H4 (cell line): ENCODE measurements around the gene GIPC3. TPM values are rescaled to one million over a fixed set of nuclear protein-coding genes. Genes with fewer than 3 reads are reported as not detected.

Experiments used
- DNase-seq: peaks from one replicate; pipeline ENCODE4 v3.0.0-alpha.2; 2015; ENCODE audit warnings: low spot score
- total RNA-seq: library from RNA; depleted of rRNA; stranded (reverse); fragments of >200 nt; shearing (Covaris generic); gene quantifications from 2 replicates; pipeline ENCODE4 v1.2.3, GENCODE V29; 2014; rRNA removed

Gene GIPC3
- total RNA-seq: not detected in 2 replicates

- DNase-seq: no peak
Measured at GRCh38 chr19:3585301-3586126, at the start of gene GIPC3. Gene GIPC3 (plus strand): TSS chr19:3585478. CDS start chr19:3585598, 120 bp downstream.

GRCh38 chr19:3535563-3535965 lies 49.7 kb upstream of the GIPC3 start:
- DNase-seq: no peak

GRCh38 chr19:3535981-3536380 lies 49.3 kb upstream of the GIPC3 start:
- no peak for DNase-seq

- DNase-seq: no peak
Measured at GRCh38 chr19:3536429-3537100, 48.7 kb upstream of the GIPC3 start.

- no peak for DNase-seq
Measured at GRCh38 chr19:3537101-3537437, 48.2 kb upstream of the GIPC3 start.

GRCh38 chr19:3537438-3538240 lies 47.6 kb upstream of the GIPC3 start:
- no peak for DNase-seq

- DNase-seq: no peak
Measured at GRCh38 chr19:3538258-3538929, 46.9 kb upstream of the GIPC3 start.

GRCh38 chr19:3538965-3539755 lies 46.1 kb upstream of the GIPC3 start, which contains the start of gene TEKTIP1:
Gene TEKTIP1 (plus strand): TSS chr19:3539174. CDS start chr19:3539178, 4 bp downstream.
- no peak for DNase-seq

GRCh38 chr19:3539756-3540118 lies 45.5 kb upstream of the GIPC3 start:
- DNase-seq: no peak

GRCh38 chr19:3543150-3544057 lies 41.9 kb upstream of the GIPC3 start:
- no peak for DNase-seq

- DNase-seq: no peak
Measured at GRCh38 chr19:3544058-3544376, 41.3 kb upstream of the GIPC3 start.

GRCh38 chr19:3544742-3545668 lies 40.3 kb upstream of the GIPC3 start:
- no peak for DNase-seq

GRCh38 chr19:3545669-3546034 lies 39.6 kb upstream of the GIPC3 start:
- DNase-seq: no peak

- DNase-seq: no peak
Measured at GRCh38 chr19:3546119-3546518, 39.2 kb upstream of the GIPC3 start.

- no peak for DNase-seq
Measured at GRCh38 chr19:3547301-3547731, 38.0 kb upstream of the GIPC3 start.

- no peak for DNase-seq
Measured at GRCh38 chr19:3547767-3548282, 37.5 kb upstream of the GIPC3 start.

- DNase-seq: no peak
Measured at GRCh38 chr19:3548606-3549005, 36.7 kb upstream of the GIPC3 start.

- DNase-seq: no peak
Measured at GRCh38 chr19:3549816-3550215, 35.5 kb upstream of the GIPC3 start.
